ENCODE results near the gene SEM1.
"Not testable (repeated sequence)": the region's sequence is repeated elsewhere in the genome, so short reads cannot be mapped to it uniquely, and the experiment has no call there.

DNA sequence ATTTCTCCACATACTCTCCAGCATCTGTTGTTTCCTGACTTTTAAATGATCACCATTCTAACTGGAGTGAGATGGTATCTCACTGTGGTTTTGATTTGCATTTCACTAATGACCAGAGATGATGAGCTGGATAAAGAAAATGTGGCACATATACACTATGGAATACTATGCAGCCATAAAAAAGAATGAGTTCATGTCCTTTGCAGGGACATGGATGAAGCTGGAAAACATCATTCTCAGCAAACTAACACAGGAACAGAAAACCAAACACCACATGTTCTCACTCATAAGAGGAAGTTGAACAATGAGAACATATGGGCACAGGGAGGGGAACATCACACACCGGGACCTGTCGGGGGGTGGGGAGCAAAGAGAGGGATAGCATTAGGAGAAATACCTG lies 13.3 kb upstream of the SEM1 start:
- TF ChIP-seq, protein P1, sequence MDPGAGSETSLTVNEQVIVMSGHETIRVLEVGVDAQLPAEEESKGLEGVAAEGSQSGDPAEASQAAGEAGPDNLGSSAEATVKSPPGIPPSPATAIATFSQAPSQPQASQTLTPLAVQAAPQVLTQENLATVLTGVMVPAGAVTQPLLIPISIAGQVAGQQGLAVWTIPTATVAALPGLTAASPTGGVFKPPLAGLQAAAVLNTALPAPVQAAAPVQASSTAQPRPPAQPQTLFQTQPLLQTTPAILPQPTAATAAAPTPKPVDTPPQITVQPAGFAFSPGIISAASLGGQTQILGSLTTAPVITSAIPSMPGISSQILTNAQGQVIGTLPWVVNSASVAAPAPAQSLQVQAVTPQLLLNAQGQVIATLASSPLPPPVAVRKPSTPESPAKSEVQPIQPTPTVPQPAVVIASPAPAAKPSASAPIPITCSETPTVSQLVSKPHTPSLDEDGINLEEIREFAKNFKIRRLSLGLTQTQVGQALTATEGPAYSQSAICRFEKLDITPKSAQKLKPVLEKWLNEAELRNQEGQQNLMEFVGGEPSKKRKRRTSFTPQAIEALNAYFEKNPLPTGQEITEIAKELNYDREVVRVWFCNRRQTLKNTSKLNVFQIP (CRISPR knock-in tag; IDR thresholded peaks at IDR 0.05; ENCODE audit: borderline replicate concordance, low read depth): not testable (repeated sequence)
- TF ChIP-seq RARB (CRISPR knock-in tag; IDR thresholded peaks at IDR 0.05); PPARA (CRISPR knock-in tag; IDR thresholded peaks at IDR 0.05; ENCODE audit: borderline replicate concordance); ARNTL (CRISPR knock-in tag; IDR thresholded peaks at IDR 0.05; ENCODE audit: borderline replicate concordance, low read depth); ZNF70 (CRISPR knock-in tag; IDR thresholded peaks at IDR 0.05): not testable (repeated sequence)
- TF ChIP-seq, protein P2, sequence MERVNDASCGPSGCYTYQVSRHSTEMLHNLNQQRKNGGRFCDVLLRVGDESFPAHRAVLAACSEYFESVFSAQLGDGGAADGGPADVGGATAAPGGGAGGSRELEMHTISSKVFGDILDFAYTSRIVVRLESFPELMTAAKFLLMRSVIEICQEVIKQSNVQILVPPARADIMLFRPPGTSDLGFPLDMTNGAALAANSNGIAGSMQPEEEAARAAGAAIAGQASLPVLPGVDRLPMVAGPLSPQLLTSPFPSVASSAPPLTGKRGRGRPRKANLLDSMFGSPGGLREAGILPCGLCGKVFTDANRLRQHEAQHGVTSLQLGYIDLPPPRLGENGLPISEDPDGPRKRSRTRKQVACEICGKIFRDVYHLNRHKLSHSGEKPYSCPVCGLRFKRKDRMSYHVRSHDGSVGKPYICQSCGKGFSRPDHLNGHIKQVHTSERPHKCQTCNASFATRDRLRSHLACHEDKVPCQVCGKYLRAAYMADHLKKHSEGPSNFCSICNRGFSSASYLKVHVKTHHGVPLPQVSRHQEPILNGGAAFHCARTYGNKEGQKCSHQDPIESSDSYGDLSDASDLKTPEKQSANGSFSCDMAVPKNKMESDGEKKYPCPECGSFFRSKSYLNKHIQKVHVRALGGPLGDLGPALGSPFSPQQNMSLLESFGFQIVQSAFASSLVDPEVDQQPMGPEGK (CRISPR knock-in tag; IDR thresholded peaks at IDR 0.05; ENCODE audit: borderline replicate concordance): not testable (repeated sequence)
- TF ChIP-seq, protein P3, sequence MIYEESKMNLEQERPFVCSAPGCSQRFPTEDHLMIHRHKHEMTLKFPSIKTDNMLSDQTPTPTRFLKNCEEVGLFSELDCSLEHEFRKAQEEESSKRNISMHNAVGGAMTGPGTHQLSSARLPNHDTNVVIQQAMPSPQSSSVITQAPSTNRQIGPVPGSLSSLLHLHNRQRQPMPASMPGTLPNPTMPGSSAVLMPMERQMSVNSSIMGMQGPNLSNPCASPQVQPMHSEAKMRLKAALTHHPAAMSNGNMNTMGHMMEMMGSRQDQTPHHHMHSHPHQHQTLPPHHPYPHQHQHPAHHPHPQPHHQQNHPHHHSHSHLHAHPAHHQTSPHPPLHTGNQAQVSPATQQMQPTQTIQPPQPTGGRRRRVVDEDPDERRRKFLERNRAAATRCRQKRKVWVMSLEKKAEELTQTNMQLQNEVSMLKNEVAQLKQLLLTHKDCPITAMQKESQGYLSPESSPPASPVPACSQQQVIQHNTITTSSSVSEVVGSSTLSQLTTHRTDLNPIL (CRISPR knock-in tag; IDR thresholded peaks at IDR 0.05; ENCODE audit: low read depth): not testable (repeated sequence)
